IPS-15b (cell line): ENCODE data around the gene C6orf15.
"Not testable (repeated sequence)": the region's sequence is repeated elsewhere in the genome, so short reads cannot be mapped to it uniquely, and the experiment has no call there.

Experiments
- H3K27me3 ChIP-seq: one replicate; pipeline ENCODE4 v1.6.1; 2013; ENCODE audit warnings: low read length; ENCODE audit not compliant: control insufficient read depth, insufficient read depth
- H3K36me3 ChIP-seq: one replicate; pipeline ENCODE4 v1.6.1; 2013; ENCODE audit warnings: low read length; ENCODE audit not compliant: control insufficient read depth, insufficient read depth
- H3K4me1 ChIP-seq: one replicate; pipeline ENCODE4 v1.6.1; 2013; ENCODE audit warnings: mild to moderate bottlenecking, low read length; ENCODE audit not compliant: control insufficient read depth, insufficient read depth
- H3K4me3 ChIP-seq: one replicate; pipeline ENCODE4 v1.5.1; 2013; ENCODE audit warnings: low read depth, low read length
- H3K9ac ChIP-seq: one replicate; pipeline ENCODE4 v1.6.1; 2013; ENCODE audit warnings: low read depth, mild to moderate bottlenecking, low read length
- H3K9me3 ChIP-seq: one replicate; pipeline ENCODE4 v1.6.1; 2013; ENCODE audit warnings: mild to moderate bottlenecking, low read length; ENCODE audit not compliant: control insufficient read depth, insufficient read depth

The C6orf15 gene

DNA sequence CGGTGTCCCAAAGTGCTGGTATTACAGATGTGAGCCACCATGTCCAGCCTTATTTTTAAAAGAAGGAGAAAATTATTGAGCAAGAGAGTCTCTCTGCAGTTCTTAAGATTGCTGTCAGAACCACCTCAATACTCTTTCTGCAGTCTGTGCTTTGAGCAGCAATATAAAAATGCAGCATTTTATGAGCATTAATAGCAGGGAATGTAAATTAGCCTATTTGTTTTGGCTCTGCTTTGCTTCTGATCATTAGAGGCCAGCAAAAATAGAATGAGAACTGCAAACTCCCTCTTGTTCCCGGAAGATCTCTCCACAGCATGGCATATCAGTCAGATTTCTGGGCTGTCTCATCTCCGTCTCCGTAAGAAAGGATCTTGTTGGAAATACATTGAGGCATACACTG, 35.8 kb downstream of the C6orf15 start:
- H3K4me3 ChIP-seq: no peak overlapping the region
- peaks cover 2% of the 10 kb centered on the region for H3K4me1 ChIP-seq
- H3K9ac ChIP-seq: no peak overlapping the region
- no peaks in the 10 kb centered on the region for H3K27me3 ChIP-seq
- H3K36me3 ChIP-seq: no peaks in the 10 kb centered on the region
- H3K9me3 ChIP-seq: no peaks in the 10 kb centered on the region

DNA sequence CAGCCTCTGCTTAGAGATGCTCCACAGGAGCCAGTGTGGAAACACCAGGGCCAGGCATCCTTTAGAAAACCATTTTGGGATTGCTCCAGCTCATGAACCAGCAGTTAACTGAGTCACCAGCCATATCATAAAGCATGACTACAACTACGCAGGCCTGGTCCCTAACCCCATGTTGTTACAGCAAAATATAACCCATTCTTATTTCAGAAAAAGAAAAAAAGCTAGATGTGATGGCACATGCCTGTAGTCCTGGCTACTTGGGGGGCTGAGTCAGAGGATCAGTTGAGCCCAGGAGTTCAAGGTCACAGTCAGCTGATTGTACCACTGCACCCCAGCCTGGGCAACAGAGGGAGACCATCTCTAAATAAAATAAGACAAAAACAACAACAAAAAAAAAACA, 36.8 kb downstream of the C6orf15 start:
- Histone ChIP-seq H3K9ac (no peak overlapping the region), H3K9me3 (no peaks in the 10 kb centered on the region), H3K36me3 (no peaks in the 10 kb centered on the region), H3K27me3 (no peaks in the 10 kb centered on the region), H3K4me3 (no peak overlapping the region), H3K4me1 (peaks cover 10% of the 10 kb centered on the region)

DNA sequence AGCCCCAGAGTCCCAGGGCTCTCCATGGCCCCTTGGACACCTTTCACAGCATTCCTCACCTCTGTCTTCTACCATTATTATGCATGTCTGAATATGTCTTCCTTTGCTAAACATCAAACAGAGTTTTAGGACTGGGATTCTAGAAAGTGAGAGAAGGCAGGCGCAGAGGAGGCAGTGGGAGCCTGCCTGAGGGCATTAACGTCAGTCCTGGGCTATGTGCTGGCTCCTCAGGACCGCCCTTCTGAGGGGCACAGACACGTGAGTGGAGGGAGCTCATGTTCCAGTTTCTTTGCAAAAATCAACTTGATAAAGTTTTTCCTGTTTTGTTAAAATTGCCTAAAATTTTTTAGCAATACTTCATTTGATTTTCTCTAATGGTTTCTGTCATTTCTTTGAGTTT, 38.0 kb downstream of the C6orf15 start:
- Histone ChIP-seq H3K36me3 (no peaks in the 10 kb centered on the region), H3K9me3 (no peaks in the 10 kb centered on the region), H3K9ac (no peak overlapping the region), H3K27me3 (no peaks in the 10 kb centered on the region), H3K4me1 (peaks cover 12% of the 10 kb centered on the region), H3K4me3 (no peak overlapping the region)

DNA sequence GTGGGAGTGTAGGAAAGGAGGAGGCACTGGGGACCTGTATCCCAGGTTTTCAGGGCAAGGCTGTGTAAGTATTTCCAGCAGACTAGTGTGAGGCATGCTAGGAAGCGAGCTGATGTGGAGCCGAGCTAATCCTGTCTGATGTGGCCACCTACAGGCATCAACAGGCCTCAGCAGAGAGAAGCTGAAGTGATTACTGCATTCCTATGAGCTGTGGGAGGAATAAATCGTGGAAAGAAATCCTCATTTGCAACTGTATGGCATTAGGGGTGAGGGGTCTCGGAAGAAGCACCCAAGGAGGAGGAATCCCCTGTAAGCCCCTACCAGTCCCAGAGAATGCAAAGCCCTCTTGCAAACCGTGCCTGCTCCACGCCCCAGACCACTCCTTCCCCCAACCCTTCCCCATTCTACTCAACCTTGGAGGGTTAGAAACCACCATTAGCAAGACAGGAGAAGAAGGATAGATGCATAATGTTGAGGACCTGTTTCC, 41.6 kb downstream of the C6orf15 start:
- Histone ChIP-seq H3K4me1 (peaks cover 12% of the 10 kb centered on the region), H3K9me3 (no peaks in the 10 kb centered on the region), H3K4me3 (no peak overlapping the region), H3K9ac (no peak overlapping the region), H3K27me3 (no peaks in the 10 kb centered on the region), H3K36me3 (no peaks in the 10 kb centered on the region)

DNA sequence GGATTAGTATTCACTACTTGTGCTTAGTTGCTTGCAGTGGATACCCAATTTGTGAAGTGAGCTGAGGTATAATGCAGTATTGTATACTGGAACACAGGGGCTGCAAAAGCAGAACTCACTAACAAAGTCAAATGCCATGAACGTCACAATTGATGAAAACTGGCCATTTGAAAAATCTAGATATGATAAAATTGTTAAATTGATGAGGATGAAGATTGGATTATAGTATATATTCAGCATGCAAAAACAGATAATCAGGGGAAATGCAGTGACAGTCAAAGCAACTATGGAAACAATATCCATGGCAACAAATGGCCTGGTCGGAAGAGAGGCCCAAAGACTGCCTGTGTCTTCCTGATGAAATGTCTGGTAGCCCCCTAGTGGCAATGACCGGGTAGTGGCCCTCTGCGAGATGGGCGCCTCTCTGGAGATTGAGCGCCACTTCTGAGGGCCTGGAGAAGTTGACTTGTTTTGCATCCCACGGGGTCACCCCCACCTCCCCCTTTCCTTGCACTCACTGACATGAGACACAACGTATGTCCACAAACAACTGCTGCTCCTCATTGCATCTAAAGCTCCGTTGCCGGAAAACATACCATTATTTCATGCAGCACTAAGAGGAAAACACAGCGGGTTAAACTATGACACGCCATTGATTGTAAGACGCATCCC, 43.6 kb downstream of the C6orf15 start:
- Histone ChIP-seq H3K4me3 (no peak overlapping the region), H3K4me1 (peaks cover 10% of the 10 kb centered on the region), H3K27me3 (no peaks in the 10 kb centered on the region), H3K36me3 (no peaks in the 10 kb centered on the region), H3K9me3 (no peaks in the 10 kb centered on the region), H3K9ac (no peak overlapping the region)

DNA sequence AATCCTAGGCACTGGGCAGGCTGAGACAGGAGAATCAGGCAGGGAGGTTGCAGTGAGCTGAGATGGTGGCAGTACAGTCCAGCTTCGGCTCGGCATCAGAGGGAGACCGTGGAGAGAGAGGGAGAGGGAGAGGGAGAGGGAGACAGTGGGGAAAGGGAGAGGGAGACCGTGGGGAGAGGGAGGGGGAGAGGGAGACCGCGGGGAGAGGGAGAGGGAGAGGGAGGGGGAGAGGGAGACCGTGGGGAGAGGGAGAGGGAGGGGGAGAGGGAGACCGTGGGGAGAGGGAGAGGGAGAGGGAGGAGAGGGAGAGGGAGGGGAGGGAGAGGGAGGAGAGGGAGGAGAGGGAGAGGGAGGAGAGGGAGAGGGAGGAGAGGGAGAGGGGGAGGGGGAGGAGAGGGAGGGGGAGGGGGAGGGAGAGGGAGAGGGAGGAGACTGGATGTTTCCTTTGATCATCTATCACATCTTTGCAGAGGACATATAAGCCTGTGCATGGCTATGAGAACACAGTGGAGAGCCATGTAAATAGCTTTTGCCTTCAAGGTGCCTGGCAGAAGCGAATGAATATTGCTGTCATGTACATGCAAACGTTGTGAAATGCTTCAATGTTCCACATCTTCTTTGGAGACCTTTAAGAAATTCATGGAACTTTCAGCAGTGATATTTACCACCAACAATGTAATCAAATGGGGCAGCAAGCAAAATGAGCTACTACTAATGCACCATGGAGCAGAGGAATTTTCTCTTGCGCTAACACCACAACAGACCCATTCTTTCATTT, 44.3 kb downstream of the C6orf15 start:
- H3K9me3 ChIP-seq, H3K36me3 ChIP-seq: not testable (repeated sequence)
- H3K4me1 ChIP-seq: peaks cover 10% of the 10 kb centered on the region

DNA sequence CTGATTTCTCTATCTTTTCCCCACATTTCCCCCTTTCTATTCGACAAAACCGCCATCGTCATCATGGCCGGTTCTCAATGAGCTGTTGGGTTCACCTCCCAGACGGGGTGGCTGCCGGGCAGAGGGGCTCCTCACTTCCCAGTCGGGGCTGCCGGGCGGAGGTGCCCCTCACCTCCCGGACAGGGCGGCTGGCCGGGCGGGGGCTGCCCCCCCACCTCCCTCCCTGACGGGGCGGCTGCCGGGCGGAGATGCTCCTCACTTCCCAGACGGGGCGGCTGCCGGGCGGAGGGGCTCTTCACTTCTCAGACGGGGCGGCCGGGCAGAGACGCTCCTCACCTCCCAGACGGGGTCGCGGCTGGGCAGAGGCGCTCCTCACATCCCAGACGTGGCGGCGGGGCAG, 45.3 kb downstream of the C6orf15 start:
- not testable (repeated sequence) for H3K9ac ChIP-seq, H3K36me3 ChIP-seq, H3K4me3 ChIP-seq, H3K27me3 ChIP-seq, H3K9me3 ChIP-seq
- peaks cover 10% of the 10 kb centered on the region for H3K4me1 ChIP-seq

More for the DNA sequence above, 44.3 kb downstream of the C6orf15 start:
- not testable (repeated sequence) for H3K4me3 ChIP-seq, H3K27me3 ChIP-seq, H3K9ac ChIP-seq

DNA sequence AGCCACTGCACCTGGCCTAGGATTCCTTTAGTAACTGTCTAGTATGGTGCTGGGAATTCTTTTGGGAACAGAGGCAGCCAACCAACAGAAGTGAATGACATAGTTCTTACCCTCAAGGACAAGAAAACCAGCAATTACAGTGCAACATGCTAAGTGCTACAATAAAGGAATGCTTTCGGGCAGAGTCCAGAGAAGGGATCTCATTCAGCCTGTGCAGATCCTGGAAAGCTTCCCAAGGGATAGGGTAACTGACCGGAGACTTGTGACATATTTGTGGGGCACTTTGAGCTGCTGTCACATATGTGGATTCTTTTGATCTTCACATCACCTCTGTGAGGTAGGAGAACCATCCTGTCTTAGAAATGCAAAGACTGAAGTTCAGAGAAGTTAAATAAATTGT, 46.8 kb downstream of the C6orf15 start:
- H3K4me1 ChIP-seq: peaks cover 3% of the 10 kb centered on the region
- no peaks in the 10 kb centered on the region for H3K36me3 ChIP-seq
- H3K9me3 ChIP-seq: no peaks in the 10 kb centered on the region
- H3K27me3 ChIP-seq: no peaks in the 10 kb centered on the region
- H3K9ac ChIP-seq: no peak overlapping the region
- no peak overlapping the region for H3K4me3 ChIP-seq

DNA sequence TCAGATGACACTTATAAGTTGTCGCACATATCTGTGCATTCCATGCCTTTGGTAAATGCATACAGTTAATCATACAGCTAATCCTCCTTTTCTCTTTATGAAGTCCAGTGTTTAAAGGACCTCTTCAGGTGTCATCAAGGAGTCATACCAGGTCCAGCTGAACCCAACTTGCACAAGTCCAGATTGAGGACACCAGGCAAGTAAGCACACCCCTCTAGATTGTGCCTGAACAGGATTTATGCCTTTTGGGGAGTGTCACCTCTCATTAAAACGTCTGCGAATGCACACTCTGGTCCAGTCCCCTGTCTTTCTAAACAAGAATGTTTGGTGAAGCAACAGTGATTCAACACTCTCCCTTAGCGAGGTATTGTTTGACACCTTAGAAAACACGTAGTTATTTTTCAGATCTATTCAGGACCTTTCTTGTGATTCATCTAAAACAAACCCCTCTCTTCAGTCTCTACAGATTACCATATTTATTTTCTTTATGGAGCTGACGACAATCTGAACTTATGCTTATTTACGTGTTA, 48.4 kb downstream of the C6orf15 start:
- Histone ChIP-seq H3K9me3 (no peaks in the 10 kb centered on the region), H3K4me3 (no peak overlapping the region), H3K27me3 (no peaks in the 10 kb centered on the region), H3K9ac (no peak overlapping the region), H3K4me1 (no peaks in the 10 kb centered on the region), H3K36me3 (no peaks in the 10 kb centered on the region)
